Kidney epithelial cell (primary cell): ENCODE measurements around the gene QRFP. TPM values are rescaled to one million over a fixed set of nuclear protein-coding genes. Genes with fewer than 3 reads are reported as not detected.

Experiments
- DNase-seq: peaks from one replicate; pipeline ENCODE4 v3.0.0-alpha.2; 2010; ENCODE audit warnings: low read depth
- H3K27me3 ChIP-seq: 2 replicates; pipeline ENCODE4 v1.6.0; 2011; ENCODE audit warnings: low read length; ENCODE audit not compliant: control insufficient read depth, insufficient read depth
- H3K36me3 ChIP-seq: 2 replicates; pipeline ENCODE4 v1.5.1; 2011; ENCODE audit warnings: low read length; ENCODE audit not compliant: control insufficient read depth, insufficient read depth
- H3K4me3 ChIP-seq: 2 replicates; pipeline ENCODE4 v1.5.1; 2011; ENCODE audit warnings: low read depth, mild to moderate bottlenecking, control low read depth, low read length
- CTCF ChIP-seq: IDR thresholded peaks from 2 replicates; pipeline ENCODE4 v1.5.1; 2011; ENCODE audit warnings: mild to moderate bottlenecking, moderate library complexity, low read length, control low read depth, inconsistent platforms; ENCODE audit not compliant: insufficient read depth, poor library complexity, severe bottlenecking
- total RNA-seq: library from RNA; depleted of rRNA; stranded (reverse); fragments of >200 nt; gene quantifications from 2 replicates; pipeline ENCODE4 v1.2.3, GENCODE V29; 2015

The QRFP gene
- total RNA-seq, 1 donor from 2014 or later, result not detected

DNA sequence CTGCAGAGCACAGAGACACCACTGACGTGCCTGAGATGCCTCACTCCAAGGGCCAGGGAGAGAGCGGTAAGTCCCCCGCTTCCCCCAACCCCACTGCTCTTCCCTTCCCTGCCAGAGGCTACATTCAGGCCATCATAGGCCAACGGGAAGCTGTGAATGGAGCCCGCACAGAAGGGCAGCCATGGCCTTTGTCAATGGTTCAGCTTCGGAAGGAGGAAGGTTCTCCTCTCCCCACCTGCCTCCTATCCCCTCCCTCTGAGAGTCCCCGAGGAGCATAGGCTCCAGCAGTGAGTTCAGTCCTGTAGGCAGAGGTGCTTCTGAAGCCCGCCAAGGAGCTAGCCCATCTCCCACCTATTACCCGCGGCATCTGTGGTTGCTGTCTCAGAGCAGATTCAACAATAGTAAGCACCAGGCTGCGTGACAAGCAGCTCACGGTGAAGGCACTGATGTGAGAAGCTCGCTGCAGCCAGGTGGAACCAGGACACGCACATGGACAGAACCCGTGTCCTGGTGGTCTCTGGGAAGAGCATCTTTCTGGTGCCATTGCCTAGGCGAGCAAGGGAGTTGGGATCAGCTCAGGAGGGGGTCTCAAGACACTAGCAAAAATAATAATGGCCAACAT is 15.9 kb downstream of the QRFP start:
- Histone ChIP-seq H3K27me3 (no peaks in the 10 kb centered on the region), H3K4me3 (no peak overlapping the region), H3K36me3 (no peaks in the 10 kb centered on the region)
- no peak for DNase-seq
- TF ChIP-seq CTCF, result no peak

- TF ChIP-seq CTCF, result no peak
- no peak for DNase-seq
- H3K4me3 ChIP-seq, result no peak overlapping the region
- no peaks in the 10 kb centered on the region for H3K27me3 ChIP-seq
- H3K36me3 ChIP-seq, result no peaks in the 10 kb centered on the region
Observed at GRCh38 chr9:130879863-130880411, 16.7 kb downstream of the QRFP start.

GRCh38 chr9:130878295-130878694 is 18.3 kb downstream of the QRFP start:
- H3K4me3 ChIP-seq, result no peak overlapping the region
- no peaks in the 10 kb centered on the region for H3K27me3 ChIP-seq
- DNase-seq, result no peak
- no peak for TF ChIP-seq CTCF
- H3K36me3 ChIP-seq, result peaks cover 2% of the 10 kb centered on the region

- no peak for DNase-seq
- Histone ChIP-seq H3K27me3 (no peaks in the 10 kb centered on the region), H3K36me3 (peaks cover 3% of the 10 kb centered on the region), H3K4me3 (no peak overlapping the region)
- no peak for TF ChIP-seq CTCF
Observed at GRCh38 chr9:130877300-130877699, 19.3 kb downstream of the QRFP start.

DNA sequence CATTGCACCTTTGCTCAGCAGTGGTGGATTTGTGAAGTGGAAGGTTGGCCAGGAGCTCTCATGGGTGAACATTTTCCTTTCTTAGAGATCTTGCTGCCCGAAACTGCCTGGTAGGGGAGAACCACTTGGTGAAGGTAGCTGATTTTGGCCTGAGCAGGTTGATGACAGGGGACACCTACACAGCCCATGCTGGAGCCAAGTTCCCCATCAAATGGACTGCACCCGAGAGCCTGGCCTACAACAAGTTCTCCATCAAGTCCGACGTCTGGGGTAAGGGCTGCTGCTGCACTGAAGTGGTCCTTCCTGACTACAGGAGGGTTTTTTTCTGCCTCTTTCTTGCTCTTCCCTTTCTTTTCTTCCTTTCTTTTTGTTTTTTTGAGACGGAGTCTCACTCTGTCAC is 21.8 kb downstream of the QRFP start:
- no peak for TF ChIP-seq CTCF
- Histone ChIP-seq H3K27me3 (no peaks in the 10 kb centered on the region), H3K36me3 (peaks cover 3% of the 10 kb centered on the region), H3K4me3 (no peak overlapping the region)
- DNase-seq, result no peak

DNA sequence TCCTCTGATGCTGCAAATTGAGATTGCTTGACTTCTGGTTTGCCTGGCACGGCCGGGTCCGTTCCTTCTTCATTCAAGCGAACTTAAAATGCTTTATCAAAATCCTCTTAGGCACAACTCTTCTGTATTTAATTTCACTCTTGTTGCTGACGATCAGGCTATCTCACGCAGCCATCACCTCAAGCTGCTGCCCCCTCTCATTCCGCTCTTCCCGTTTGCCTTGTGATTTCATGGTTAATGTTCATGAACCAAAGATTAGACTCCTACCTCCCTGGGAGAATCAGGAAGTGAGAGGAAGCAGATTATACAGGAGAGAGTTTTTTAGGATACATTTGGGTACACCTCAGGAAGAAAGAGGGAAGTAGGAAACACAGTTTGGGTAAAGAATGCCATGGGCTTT is 22.6 kb downstream of the QRFP start:
- TF ChIP-seq CTCF, result no peak
- no peak overlapping the region for H3K4me3 ChIP-seq
- H3K36me3 ChIP-seq, result peaks cover 3% of the 10 kb centered on the region
- DNase-seq, result no peak
- H3K27me3 ChIP-seq, result no peaks in the 10 kb centered on the region
